Stimulated activated CD8-positive, alpha-beta memory T cell treated with anti-CD3 and anti-CD28 coated beads, Interleukin-15, amount 100 ng/mL, for 48 hours (primary cell): Measurements from ENCODE around the gene SLC1A7.
"Not testable (repeated sequence)": the region's sequence is repeated elsewhere in the genome, so short reads cannot be mapped to it uniquely, and the experiment has no call there.

Experiments
- DNase-seq, 2 donors: peaks; one replicate each; pipeline ENCODE4 v3.0.0-alpha.2; 2020; ENCODE audit warnings: low read depth in 2 of 2

The SLC1A7 gene

DNA sequence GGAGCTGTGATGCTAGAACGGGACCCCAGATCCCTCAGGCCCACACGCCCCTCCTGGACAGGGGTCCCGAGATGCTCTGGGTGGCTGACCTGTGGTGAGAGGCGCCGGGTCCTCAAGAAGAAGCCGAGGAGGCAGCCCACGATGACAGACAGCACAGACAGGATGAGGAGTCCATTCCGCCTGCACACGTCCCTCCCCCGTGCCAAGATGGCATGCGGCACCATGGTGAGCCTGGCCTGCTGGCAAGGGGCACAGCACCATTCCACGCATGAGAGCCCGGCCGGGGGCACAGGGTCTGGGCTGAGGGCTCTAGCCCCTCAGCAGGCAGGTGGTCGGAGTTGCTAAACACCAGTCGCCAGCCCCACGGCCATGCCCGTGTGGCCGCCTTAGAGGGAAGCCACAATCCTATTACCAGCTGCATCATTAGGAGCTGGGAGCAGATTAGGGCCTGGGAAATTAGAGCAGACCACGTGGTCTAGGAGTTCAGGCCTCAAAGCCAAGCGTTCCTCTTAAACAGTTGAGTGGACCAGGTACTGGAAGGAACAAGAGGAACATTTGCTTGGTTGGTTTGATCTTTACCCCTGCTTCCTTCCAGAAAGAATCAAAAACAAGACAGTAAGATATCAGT lies at the start of gene SLC1A7:
TSS of gene SLC1A7 (minus strand) at position 413 of the 628 bp plus-strand sequence. CDS start at position 224, 189 bp downstream.
- no peak for DNase-seq

DNA sequence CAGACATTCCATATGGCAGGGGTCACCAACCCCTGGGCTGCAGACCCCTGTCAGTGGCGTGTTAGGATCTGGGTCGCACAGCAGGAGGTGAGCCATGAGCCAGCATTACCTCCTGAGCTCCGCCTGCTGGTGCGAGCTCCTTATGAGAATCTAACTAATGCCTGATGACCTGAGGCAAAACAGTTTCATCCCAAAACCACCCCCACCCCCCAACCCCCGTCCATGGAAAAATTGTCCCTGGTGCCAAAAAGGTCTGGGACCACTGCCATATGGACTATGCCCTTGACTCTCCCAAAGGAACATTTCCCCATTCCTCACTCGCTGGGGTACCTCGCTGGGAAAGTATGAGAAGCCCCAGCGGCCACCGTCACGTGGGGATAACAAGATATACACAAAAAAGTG lies 47.8 kb upstream of the SLC1A7 start:
- DNase-seq: no peak

DNA sequence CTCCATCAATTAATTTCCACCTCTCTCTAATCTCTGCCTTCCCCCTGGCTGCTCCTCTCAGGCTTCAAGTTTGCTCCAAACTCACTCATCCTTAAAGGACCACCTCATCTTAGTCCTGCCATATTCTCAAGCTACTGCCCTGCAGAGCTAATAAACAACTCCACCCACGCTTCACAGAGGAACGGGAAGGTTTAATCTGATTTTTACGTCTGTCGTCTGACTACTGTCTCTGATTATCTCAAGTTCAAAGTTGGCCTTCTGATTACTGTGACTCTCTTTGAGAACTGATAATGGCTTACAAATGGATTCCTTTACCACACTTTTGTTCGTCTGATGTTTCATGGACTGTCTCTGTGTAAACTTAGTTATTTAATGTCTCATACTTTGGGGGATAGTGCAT lies 46.6 kb upstream of the SLC1A7 start:
- DNase-seq: no peak

DNA sequence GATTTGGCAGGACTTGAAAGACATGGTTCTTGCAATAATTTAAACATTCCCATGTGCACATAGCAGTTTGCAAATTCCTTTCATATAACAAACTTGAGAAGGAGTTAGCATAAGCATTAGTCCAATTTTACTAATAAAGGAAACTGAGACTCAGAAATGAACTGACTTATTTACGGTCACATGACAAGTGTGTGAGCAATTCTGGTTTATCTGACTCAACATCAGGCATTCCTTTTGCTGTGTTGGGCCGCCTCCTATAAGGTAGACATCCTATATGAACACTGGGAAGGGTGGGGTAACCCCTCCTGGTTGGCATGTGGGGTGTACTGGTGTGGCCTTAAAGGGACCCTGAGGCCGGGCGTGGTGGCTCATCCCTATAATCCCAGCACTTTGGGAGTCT lies 45.7 kb upstream of the SLC1A7 start:
- DNase-seq: no peak

DNA sequence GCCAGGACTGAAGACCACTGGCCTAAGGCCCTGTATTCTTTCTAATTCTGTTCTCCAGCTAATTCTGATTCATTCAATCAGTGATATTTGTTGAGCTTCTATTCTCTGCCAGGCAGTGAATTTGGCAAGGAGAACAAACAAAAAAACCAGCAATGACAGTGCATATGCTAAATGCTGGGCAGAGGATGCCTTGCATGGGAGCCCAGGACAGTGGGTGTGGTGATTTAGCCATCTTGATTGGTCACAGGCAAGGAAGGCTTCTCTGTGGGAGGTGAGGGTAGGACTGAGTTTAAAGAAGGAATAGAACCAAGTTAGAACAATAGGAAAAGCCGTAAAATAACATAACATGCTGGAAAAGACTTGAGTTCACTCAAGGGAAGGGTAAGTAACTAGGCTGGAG lies 45.0 kb upstream of the SLC1A7 start:
- no peak for DNase-seq

DNA sequence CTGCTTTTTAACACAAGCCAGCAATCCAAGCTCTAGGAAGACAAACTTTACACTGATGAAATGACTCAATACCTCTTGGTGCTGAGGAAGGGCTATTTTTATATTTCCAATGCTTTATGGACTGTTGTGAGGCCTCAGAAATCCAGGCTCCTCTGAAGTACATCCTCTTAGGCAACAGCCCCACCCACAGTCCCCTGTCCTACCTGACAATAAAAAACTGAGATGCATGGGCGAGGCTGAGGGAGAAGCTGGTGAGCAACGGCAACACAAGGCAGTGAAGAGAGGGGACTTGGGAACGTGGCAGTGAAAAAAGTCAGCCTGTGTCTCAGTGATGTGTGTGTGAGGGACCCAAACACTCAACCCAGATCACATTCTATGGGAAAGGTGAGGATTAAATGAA lies 44.1 kb upstream of the SLC1A7 start:
- no peak for DNase-seq

DNA sequence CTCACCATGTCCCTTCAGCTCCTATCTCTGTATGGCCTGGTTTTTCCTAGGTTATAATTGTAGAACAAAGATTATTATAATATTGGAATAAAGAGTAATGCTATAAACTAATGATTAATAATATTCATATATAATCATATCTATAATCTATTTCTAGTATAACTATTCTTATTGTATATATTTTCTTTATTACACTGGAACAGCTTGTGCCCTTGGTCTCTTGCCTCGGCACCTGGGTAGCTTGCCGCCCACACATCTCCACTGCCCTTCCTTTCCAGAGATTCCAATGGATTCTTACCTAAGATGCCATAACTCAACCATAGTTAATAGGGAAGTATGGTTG lies 43.5 kb upstream of the SLC1A7 start:
- not testable (repeated sequence) for DNase-seq

DNA sequence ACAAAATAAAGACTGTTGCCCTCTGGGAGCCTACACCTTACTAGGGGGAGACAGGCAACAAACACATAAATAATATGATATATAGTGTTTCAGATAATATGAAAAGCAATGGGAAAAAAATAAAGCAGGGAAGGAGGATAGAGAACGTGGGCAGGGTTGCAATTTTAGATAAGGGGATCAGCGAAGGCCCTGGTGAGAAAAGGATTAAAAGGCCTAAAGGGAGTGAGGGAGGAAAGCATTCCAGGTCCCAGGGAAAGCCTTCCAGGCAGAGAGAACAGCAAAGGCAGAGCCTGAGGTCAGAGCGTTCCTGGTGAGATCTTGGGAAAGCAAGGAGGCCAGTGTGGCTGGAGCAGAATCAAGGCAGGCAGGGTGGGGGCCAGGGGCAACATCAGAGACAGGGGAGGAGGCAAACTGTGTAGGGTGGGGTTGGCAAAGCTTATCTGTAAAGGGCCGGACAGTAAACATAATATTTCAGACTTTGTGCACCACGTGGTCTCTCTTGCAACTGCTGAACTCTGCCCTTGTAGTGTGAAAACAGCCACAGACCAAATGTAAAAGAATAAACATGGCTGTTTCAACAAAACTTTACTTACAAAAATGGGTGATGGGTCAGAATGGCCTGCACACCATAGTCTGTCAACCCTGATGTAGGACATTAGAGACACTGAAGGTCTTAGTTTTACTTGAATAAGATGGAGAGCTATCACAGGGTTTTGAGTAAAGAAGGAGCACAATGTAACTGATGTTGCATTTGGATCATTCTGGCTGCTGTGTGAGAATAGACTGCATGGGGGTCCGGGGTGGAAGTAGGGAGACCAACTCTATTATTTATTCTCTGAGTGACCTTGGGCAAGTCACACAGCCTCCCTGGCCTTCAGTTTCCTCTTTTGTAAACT lies 40.9 kb upstream of the SLC1A7 start:
- DNase-seq: no peak

DNA sequence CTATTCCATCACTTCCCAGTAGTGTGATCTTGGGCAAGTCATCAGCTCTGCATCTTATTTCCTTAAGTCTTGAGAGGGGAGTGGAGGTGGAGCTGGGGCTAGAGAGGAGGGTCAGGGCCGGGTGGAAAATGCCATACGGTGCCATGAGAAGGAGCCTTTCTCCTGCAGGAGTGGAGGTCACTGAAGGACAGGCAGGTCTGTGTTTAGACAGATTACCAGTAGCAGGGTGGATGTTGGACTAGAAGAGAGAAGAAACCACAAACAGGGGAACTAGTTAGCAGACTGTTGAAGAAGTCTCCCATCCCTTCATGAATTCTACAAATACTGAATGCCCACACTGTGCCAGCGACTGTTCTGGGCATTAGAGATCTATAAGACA lies 40.3 kb upstream of the SLC1A7 start:
- no peak for DNase-seq

DNA sequence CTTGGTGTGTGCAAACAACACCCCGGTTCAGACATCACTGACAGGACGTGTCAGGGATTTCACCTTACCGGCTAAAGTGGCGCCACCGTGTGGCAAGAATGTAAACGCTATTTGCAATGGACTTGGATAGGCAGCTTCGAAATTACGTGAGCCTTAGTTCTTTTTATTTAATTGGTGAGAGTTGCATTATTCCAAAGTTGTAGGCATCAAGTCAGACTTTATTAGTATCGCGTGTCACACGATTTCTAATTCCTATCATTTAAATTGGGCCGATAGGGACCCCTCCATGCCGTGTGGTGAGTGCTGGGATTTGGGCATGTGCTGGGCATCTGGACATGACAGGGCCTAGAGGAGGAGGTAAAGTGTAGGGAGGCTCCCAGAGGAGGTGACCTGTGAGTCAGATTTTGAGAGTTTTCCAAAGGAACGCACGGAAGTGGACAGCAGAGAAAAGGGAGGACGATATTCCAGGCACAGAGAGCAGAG lies 39.7 kb upstream of the SLC1A7 start:
- DNase-seq: peak; percentile 53 to 54

DNA sequence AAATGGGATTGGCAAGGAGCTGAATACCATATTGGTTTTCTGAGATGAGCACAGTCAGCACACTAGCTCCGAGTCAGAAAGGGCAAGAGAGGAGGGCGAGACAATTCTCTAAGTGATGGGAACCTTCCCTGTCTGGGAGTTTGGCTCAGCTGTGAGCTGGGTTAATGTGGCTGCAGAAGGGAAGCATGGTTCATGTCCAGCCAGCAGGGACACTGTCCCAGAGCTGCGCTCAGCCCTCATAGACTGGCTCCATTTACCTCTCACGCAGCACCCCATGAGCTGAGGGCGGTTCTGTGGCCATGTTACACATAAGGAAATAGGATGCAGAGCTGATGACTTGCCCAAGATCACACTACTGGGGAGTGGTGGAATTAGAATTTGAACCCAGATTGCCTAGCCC lies 38.5 kb upstream of the SLC1A7 start:
- DNase-seq: no peak

DNA sequence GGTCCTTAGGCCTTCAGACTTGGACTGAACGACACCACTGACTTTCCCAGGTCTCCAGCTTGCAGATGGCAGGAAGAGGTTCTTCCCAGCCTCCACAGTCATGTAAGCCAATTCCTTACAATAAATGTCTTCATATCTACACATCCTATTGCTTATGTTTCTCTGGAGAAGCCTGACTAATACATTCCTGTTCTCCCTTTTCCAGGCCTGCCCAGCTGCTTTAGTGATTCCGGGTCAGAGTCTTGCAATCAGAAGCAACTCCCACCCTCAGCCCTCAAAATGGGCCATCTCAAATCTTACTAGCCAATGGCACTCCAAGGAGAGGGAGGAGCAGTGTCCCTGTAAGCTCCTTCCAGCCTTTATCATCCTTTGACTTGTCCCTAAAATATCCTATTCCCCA lies 37.8 kb upstream of the SLC1A7 start:
- no peak for DNase-seq

DNA sequence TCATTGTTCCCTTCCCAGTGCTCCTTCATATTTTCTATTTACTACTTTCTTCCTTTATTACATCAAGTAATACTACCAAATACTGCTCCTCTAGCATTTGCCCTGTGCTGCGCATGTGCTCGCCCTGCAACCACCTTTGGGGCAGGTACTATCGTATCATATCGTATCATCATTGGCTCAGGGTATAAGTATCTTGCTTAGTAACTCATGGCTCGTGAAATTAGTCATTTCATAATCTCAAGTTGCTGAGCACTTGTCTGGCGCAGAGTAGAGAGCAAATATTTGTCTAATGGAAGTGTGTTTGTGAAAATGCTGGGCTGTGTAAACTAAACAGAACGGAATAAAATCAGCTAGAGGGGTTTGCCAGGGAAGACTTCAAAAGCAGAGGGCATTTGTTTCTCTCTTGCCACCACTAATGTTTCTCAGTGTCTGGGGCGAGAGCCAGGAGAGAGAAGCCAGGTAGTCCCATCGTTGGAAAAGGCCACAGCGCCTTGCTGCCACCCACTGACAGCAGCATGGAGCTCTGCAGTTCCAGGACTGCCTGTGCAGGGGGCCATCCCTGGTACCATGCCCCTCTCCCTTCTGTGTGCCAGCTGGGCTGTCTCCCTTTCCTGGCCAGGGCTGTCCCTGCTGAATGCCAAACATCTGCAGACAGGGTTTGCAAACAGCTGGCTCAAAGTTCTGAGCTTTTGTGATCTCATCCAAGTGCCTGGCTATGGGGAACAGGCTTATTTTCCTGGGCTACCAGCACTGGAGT lies 34.2 kb upstream of the SLC1A7 start:
- no peak for DNase-seq

DNA sequence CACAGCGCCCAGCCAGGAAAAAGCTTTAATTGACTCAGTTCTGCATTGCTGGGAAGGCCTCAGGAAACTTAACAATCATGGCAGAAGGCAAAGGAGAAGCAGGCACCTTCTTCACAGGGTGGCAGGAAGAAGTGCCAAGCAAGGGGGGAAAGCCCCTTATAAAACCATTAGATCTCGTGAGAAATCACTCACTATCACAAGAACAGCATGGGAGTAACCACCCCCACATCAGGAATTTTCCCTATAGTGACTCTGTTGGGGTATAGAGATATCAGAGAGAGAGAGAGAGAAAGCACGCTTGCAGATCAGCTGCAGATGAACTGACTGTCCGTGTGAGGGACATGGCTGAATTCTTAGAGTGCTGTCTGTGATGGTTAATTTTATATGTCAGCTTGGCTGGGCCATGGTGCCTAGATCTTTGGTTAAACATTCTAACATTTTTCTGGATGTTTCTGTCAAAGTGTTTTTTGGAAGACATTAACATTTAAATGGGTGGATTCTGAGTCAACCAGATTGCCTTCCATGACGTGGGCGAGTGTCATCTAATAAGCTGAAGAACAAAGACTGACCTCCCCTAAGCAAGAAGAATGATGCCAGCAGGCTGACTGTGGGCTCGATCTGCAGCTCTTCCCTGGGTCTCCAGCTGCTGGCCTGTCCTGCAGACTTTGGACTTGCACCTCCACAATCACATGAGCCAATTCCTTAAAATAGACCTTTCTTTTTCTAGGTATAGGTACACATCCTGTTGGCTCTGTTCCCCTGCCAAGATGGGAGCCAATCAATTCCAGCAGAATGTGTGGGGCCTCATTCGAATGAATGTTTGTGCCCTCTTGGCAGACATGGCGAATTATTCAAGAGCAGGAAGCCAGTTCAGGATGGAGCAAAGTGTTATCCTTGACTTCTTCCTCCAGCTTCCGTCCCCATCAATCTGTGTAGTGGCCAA lies 32.8 kb upstream of the SLC1A7 start:
- no peak for DNase-seq

DNA sequence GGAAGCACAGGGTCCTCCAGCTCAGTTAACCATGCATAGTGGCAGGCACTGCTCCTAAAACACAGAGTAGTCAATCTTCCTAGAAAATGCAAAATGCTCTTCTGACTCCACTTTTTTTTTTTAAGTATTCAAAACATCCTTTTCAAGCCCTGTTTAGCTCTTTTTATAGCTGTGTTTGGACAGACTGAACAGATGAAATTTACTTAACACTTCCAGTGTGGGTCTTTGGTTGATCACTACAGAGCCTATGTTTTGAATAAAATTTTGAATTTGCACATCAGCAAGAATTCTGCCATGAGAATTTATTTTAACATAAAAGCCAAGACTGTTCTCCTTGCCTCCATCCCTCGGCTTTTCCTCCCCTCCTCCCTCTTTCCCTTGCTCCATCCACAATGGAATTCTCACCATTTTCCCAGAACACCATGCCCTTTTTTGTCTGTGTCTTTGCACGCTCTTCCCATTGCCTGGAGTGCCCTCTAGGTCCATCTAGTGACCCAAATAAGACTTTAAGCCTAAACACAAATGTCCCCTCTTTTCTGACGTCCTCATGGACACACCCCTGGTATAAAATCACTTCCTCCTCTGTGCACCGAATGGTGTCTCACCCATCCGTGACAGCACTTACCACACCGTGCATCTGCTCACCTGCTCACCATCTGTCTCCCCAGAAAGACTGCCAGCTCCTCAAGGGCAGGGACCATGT lies 30.1 kb upstream of the SLC1A7 start:
- DNase-seq: no peak

DNA sequence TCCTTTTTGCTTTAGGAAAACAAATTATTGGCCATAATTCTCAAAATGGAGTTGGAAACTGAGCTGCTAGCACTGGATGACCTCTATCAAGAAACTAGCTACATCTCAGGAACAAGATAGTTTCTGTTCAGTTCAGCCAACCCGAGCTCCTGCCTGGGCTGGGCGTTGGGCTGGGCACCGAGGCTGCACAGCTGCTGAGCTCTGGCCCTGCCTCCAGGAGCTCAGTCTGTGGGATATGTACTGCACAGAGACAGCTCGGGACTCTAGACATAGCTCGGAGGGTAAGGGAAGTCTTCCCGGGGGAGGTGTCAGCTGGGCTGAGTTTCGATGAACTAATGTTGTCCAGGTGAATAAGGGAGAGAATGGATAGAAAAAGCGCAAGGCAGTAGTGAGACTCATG lies 24.5 kb upstream of the SLC1A7 start:
- no peak for DNase-seq

DNA sequence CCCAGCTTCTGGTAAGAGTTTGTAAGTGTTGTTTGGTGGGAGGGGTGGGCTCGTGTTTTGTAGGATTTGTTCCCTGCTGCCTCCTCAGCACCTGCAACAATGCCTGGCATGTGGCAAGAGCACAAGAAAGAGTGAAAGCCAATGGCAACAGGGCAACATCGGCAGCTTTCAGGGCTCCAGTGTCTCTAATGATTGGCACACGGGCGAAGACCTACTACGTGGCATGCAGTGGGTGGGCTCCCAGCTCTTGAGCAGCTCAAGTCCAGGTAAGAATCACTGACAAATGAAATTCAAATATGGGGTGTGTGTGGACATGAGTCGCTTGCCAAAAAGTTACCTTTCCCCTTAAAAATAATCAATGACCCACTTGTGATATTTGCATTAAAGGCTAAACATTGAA lies 23.9 kb upstream of the SLC1A7 start:
- DNase-seq: no peak

DNA sequence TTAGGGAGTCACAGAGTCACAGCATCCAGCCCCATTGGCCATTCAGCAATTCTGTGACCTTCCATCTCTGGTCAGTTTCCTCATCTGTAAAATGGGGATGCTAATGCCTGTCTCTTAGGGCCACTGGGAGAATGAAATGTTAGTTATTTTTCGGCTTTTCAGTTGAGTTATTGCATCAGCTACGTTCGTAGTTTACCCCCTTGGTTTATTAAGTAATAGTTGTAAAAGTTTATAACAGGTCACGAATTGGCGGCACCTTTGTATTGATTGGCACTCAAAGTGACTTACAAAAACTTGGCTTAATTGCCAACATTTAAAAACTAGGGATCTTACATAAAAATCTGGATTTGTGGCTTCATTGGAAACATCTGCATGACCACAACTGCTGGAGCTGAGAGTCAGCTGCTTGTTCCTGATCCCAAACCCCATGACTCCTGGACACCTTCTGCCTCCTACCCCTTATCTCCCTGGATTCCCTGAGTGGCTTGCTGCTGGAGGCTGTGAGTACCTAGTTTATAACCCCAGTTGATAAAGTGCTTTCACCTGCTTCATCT lies 23.0 kb upstream of the SLC1A7 start:
- no peak for DNase-seq

DNA sequence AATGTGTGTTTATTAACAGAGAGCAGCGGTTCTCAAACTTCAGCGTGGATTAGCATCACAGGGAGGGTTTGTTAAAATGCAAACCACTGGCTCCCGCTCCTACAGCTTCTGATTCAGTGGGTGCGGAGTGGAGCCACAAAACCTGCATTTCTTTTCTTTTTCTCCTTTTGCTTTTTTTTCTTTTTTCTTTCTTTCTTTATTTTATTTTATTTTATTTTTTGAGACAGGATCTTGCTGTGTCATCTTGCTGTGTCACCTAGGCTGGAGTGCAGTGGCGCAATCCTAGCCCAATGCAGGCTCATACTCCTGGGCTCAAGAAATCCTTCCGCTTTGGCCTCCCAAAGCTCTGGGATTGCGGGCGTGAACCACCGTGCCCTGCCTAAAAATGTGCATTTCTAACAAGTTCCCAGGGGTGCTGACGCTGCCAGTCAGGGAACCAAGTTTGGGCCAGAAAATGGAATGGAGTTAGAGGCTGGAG lies 20.9 kb upstream of the SLC1A7 start:
- no peak for DNase-seq

DNA sequence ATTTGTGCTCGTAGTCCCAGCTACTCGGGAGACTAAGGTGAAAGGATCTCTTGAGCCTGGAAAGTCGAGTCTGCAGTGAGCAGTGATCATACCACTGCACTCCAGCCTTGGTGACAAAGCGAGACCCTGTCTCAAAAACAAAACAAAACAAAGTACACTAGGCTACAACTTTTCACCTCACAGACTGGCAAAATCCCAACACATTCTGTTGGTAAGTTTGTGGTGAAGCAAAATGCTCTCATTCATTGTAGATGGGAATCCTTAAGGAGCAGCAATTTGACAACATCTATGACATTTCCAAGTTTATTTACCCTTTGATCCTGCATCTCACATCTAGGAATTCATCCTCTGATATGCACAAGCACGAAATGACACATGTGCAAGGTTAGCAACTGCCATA lies 20.2 kb upstream of the SLC1A7 start:
- no peak for DNase-seq
